Measurements from ENCODE around the gene RTCB.

Gene RTCB

DNA sequence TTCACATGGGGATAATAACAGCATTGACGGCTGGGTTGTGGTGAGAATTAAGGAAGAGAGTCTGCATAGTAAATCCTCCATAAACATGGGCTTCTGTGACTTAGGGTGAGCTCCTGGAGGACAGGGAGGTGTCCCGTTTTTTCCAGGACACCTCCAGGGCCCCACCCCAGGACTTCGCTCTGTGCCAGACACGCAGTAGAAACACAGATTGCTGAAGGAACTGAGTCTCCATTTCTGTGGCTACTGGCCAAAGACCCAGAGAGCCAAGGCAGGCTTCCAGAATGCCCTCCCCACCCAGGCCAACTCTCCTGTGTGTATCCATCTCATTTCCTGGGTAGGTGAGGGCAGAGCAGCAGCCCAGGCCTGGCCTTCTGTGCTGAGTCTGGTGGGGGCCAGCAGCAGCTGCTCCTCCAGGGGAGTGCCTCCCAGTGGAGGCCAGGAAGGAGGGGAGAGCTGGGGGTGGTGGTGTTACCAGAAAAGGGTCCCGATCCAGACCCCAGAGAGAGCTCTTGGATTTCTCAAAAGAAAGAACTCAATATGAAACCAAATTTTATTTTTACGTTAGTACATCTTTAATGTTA lies 63.9 kb downstream of the RTCB start:
- 90% methylated on average over 4 of the region's 6 CpGs for WGBS
- Histone ChIP-seq H3K4me3 (ENCODE audit: insufficient read depth in 1 of 2, low read depth in 1 of 2, low read length in 2 of 2) (no peak overlapping the region), H3K18ac (ENCODE audit: low read depth in 1 of 2, low read length in 2 of 2) (no peak overlapping the region), H3K79me1 (replicated peaks; ENCODE audit: low read length, poor library complexity, severe bottlenecking) (no peaks in the 10 kb centered on the region), H3K27me3 (ENCODE audit: control insufficient read depth in 1 of 2, insufficient read depth in 1 of 2, low read length in 2 of 2) (peaks cover 2 to 13% of the 10 kb centered on the region in 2 experiments), H3K23ac (ENCODE audit: low read length in 2 of 2) (no peak overlapping the region), H4K8ac (ENCODE audit: low read length) (no peak overlapping the region), H4K91ac (ENCODE audit: low read length) (no peak overlapping the region), H3K27ac (ENCODE audit: low read length, poor library complexity, severe bottlenecking) (no peak overlapping the region), H3K4me2 (ENCODE audit: low read length, poor library complexity, severe bottlenecking) (no peak overlapping the region), H3K36me3 (ENCODE audit: control insufficient read depth in 1 of 2, insufficient read depth in 2 of 2, low read depth in 1 of 2, low read length in 2 of 2) (no peaks in the 10 kb centered on the region), H2AFZ (ENCODE audit: low read depth, low read length) (no peak overlapping the region), H2BK120ac (ENCODE audit: low read depth, low read length) (no peak overlapping the region), H3K4me1 (ENCODE audit: control insufficient read depth, insufficient read depth, low read depth, low read length) (no peaks in the 10 kb centered on the region), H3K9ac (ENCODE audit: low read length) (no peak overlapping the region), H2BK12ac (ENCODE audit: low read length in 2 of 2) (no peak overlapping the region), H2BK15ac (ENCODE audit: low read depth, poor library complexity, severe bottlenecking) (no peak overlapping the region), H2BK5ac (ENCODE audit: low read depth, low read length, poor library complexity, severe bottlenecking) (no peak overlapping the region), H2AK5ac (ENCODE audit: low read length, severe bottlenecking) (no peak overlapping the region), H3K4ac (ENCODE audit: low read depth in 1 of 2, low read length in 2 of 2) (no peak overlapping the region), H3K9me3 (ENCODE audit: control insufficient read depth, low read length) (no peaks in the 10 kb centered on the region), H3K14ac (ENCODE audit: low read length in 2 of 2) (no peak overlapping the region)
- no peak for DNase-seq

DNA sequence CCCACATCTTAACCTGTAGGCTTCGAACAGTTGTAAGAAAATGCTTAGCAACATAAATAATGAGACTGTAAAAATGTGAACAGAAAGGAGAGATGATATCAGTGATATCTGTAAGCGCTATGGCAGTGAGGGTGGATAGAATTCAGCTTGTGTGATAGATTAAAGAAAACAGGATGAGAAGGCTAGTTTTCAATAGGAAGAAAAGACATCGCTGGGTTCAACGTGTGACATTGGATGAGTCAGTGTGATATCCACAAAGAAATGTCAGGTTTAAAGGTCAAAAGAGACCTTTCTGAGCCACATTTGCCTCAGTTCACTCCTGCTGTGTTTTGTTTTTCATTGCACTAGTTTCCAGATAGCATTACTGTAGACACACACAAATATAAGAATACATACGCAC lies 68.1 kb downstream of the RTCB start:
- Histone ChIP-seq H3K9ac (ENCODE audit: low read length) (no peak overlapping the region), H3K18ac (ENCODE audit: low read depth in 1 of 2, low read length in 2 of 2) (no peak overlapping the region), H3K4me3 (ENCODE audit: insufficient read depth in 1 of 2, low read depth in 1 of 2, low read length in 2 of 2) (no peak overlapping the region), H4K91ac (ENCODE audit: low read length) (no peak overlapping the region), H3K14ac (ENCODE audit: low read length in 2 of 2) (no peak overlapping the region), H3K4me1 (ENCODE audit: control insufficient read depth, insufficient read depth, low read depth, low read length) (peaks cover 6% of the 10 kb centered on the region), H2BK15ac (ENCODE audit: low read depth, poor library complexity, severe bottlenecking) (no peak overlapping the region), H3K4me2 (ENCODE audit: low read length, poor library complexity, severe bottlenecking) (no peak overlapping the region), H3K36me3 (ENCODE audit: control insufficient read depth in 1 of 2, insufficient read depth in 2 of 2, low read depth in 1 of 2, low read length in 2 of 2) (no peaks in the 10 kb centered on the region), H3K27ac (ENCODE audit: low read length, poor library complexity, severe bottlenecking) (no peak overlapping the region), H2BK5ac (ENCODE audit: low read depth, low read length, poor library complexity, severe bottlenecking) (no peak overlapping the region), H3K27me3 (ENCODE audit: control insufficient read depth in 1 of 2, insufficient read depth in 1 of 2, low read length in 2 of 2) (peaks cover 14 to 51% of the 10 kb centered on the region in 2 experiments), H3K9me3 (ENCODE audit: control insufficient read depth, low read length) (no peaks in the 10 kb centered on the region), H2AK5ac (ENCODE audit: low read length, severe bottlenecking) (no peak overlapping the region), H4K8ac (ENCODE audit: low read length) (no peak overlapping the region), H3K23ac (ENCODE audit: low read length in 2 of 2) (no peak overlapping the region), H2AFZ (ENCODE audit: low read depth, low read length) (no peak overlapping the region), H2BK12ac (ENCODE audit: low read length in 2 of 2) (no peak overlapping the region), H2BK120ac (ENCODE audit: low read depth, low read length) (no peak overlapping the region), H3K4ac (ENCODE audit: low read depth in 1 of 2, low read length in 2 of 2) (no peak overlapping the region), H3K79me1 (replicated peaks; ENCODE audit: low read length, poor library complexity, severe bottlenecking) (no peaks in the 10 kb centered on the region)
- no peak for DNase-seq
- WGBS, result 91% methylated on average over 5 of the region's 5 CpGs

DNA sequence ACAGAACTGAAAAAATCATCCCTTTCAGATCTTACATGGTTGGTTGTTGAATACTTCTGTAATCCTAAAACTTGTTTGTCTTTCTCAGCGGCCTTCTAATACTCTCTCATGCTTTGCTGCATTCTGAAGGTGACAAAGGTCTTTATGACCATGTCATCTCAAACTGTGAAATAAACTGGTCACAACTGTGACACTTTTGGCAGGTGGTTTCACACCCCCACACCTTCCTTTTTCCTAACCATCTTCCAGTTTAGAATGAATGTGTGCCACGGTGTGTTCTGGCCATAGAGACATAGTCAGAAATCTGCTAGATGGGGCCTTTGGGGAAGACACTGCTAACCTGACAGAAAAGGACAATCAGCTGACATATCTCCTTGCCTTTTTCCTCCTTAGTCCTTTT lies 69.1 kb downstream of the RTCB start:
- H2BK5ac ChIP-seq (ENCODE audit: low read depth, low read length, poor library complexity, severe bottlenecking), result no peak overlapping the region
- H2BK15ac ChIP-seq (ENCODE audit: low read depth, poor library complexity, severe bottlenecking), result no peak overlapping the region
- H4K8ac ChIP-seq (ENCODE audit: low read length), result no peak overlapping the region
- no peak overlapping the region for H3K27ac ChIP-seq (ENCODE audit: low read length, poor library complexity, severe bottlenecking)
- no peak overlapping the region for H3K23ac ChIP-seq (ENCODE audit: low read length in 2 of 2)
- H3K4me1 ChIP-seq (ENCODE audit: control insufficient read depth, insufficient read depth, low read depth, low read length), result peaks cover 6% of the 10 kb centered on the region
- no peak overlapping the region for H2BK12ac ChIP-seq (ENCODE audit: low read length in 2 of 2)
- DNase-seq, result no peak
- no peak overlapping the region for H4K91ac ChIP-seq (ENCODE audit: low read length)
- H3K79me1 ChIP-seq (replicated peaks; ENCODE audit: low read length, poor library complexity, severe bottlenecking), result no peaks in the 10 kb centered on the region
- H3K4ac ChIP-seq (ENCODE audit: low read depth in 1 of 2, low read length in 2 of 2), result no peak overlapping the region
- H3K14ac ChIP-seq (ENCODE audit: low read length in 2 of 2), result no peak overlapping the region
- H3K9ac ChIP-seq (ENCODE audit: low read length), result no peak overlapping the region
- H3K4me2 ChIP-seq (ENCODE audit: low read length, poor library complexity, severe bottlenecking), result no peak overlapping the region
- WGBS, result 73% methylated on average over 1 of the region's 2 CpGs
- peaks cover 14 to 60% of the 10 kb centered on the region in 2 experiments for H3K27me3 ChIP-seq (ENCODE audit: control insufficient read depth in 1 of 2, insufficient read depth in 1 of 2, low read length in 2 of 2)
- no peak overlapping the region for H2AK5ac ChIP-seq (ENCODE audit: low read length, severe bottlenecking)
- no peaks in the 10 kb centered on the region for H3K36me3 ChIP-seq (ENCODE audit: control insufficient read depth in 1 of 2, insufficient read depth in 2 of 2, low read depth in 1 of 2, low read length in 2 of 2)
- no peak overlapping the region for H2AFZ ChIP-seq (ENCODE audit: low read depth, low read length)
- H3K18ac ChIP-seq (ENCODE audit: low read depth in 1 of 2, low read length in 2 of 2), result no peak overlapping the region
- no peak overlapping the region for H3K4me3 ChIP-seq (ENCODE audit: insufficient read depth in 1 of 2, low read depth in 1 of 2, low read length in 2 of 2)
- H2BK120ac ChIP-seq (ENCODE audit: low read depth, low read length), result no peak overlapping the region
- no peaks in the 10 kb centered on the region for H3K9me3 ChIP-seq (ENCODE audit: control insufficient read depth, low read length)

DNA sequence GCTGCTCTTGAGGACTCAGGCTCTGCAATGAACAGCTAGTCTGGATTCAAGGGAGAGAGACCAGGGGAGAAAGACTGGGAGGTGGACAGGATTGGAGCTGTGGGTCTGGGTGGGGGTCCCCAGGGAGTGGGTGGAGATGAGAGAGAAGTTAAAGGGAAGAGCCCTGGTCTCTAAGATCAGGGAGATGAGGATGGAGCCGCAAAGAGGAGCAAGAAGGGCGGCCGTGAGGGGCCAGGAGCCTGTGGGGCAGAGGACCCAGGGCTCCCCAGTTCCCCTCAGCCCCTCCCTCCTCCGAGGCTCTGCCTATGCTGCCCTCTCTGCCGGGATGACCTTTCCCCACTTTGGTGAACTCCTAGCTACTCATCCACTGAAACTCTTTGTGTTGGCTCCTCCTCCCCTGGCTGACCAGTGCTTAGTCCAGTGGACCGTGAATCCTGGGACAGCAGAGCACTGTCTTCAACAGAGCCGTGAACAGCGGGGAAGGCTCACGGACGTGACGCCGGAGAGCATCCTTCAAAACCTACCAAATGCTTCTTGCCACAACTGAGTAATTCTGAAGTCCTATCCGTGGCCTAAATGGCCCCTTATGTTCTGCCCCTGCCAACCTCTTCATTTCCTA lies 70.8 kb downstream of the RTCB start:
- Histone ChIP-seq H3K27ac (ENCODE audit: low read length, poor library complexity, severe bottlenecking) (no peak overlapping the region), H3K4me3 (ENCODE audit: insufficient read depth in 1 of 2, low read depth in 1 of 2, low read length in 2 of 2) (no peak overlapping the region), H3K14ac (ENCODE audit: low read length in 2 of 2) (no peak overlapping the region), H3K4me1 (ENCODE audit: control insufficient read depth, insufficient read depth, low read depth, low read length) (peaks cover 6% of the 10 kb centered on the region), H2AK5ac (ENCODE audit: low read length, severe bottlenecking) (no peak overlapping the region), H4K91ac (ENCODE audit: low read length) (no peak overlapping the region), H3K9me3 (ENCODE audit: control insufficient read depth, low read length) (no peaks in the 10 kb centered on the region), H2BK120ac (ENCODE audit: low read depth, low read length) (no peak overlapping the region), H4K8ac (ENCODE audit: low read length) (no peak overlapping the region), H2BK5ac (ENCODE audit: low read depth, low read length, poor library complexity, severe bottlenecking) (no peak overlapping the region), H3K79me1 (replicated peaks; ENCODE audit: low read length, poor library complexity, severe bottlenecking) (no peaks in the 10 kb centered on the region), H3K18ac (ENCODE audit: low read depth in 1 of 2, low read length in 2 of 2) (no peak overlapping the region), H3K36me3 (ENCODE audit: control insufficient read depth in 1 of 2, insufficient read depth in 2 of 2, low read depth in 1 of 2, low read length in 2 of 2) (no peaks in the 10 kb centered on the region), H3K23ac (ENCODE audit: low read length in 2 of 2) (no peak overlapping the region), H3K4ac (ENCODE audit: low read depth in 1 of 2, low read length in 2 of 2) (no peak overlapping the region), H2BK15ac (ENCODE audit: low read depth, poor library complexity, severe bottlenecking) (no peak overlapping the region), H3K4me2 (ENCODE audit: low read length, poor library complexity, severe bottlenecking) (no peak overlapping the region), H2AFZ (ENCODE audit: low read depth, low read length) (no peak overlapping the region), H2BK12ac (ENCODE audit: low read length in 2 of 2) (no peak overlapping the region), H3K27me3 (ENCODE audit: control insufficient read depth in 1 of 2, insufficient read depth in 1 of 2, low read length in 2 of 2) (peaks cover 14 to 76% of the 10 kb centered on the region in 2 experiments), H3K9ac (ENCODE audit: low read length) (no peak overlapping the region)
- 82% methylated on average over 13 of the region's 13 CpGs for WGBS
- no peak for DNase-seq

Measured in mesenchymal stem cell (in vitro differentiated cells and primary cell).